Smooth muscle cell (in vitro differentiated cells): ENCODE results near the gene PTPRG. TPM values are rescaled to one million over a fixed set of nuclear protein-coding genes. Genes with fewer than 3 reads are reported as not detected.

Source experiments
- DNase-seq: peaks from one replicate; lab custom pipeline; 2025; ENCODE audit not compliant: unreplicated experiment; lab: John Stamatoyannopoulos, UW
- H2AFZ ChIP-seq: fragments of 200-600 bp; sonication (generic); 2 replicates; pipeline ENCODE4 v1.6.0; 2016; ENCODE audit warnings: antibody characterized with exemption, low read depth, mild to moderate bottlenecking
- H3F3A ChIP-seq: fragments of 200-600 bp; sonication (generic); 2 replicates; pipeline ENCODE4 v1.6.0; 2017; ENCODE audit warnings: antibody characterized with exemption, low read depth
- H3K27ac ChIP-seq: fragments of 200-600 bp; sonication (generic); 2 replicates; pipeline ENCODE4 v1.5.1; 2016; ENCODE audit warnings: low read depth, mild to moderate bottlenecking
- H3K27me3 ChIP-seq: fragments of 200-600 bp; sonication (generic); 2 replicates; pipeline ENCODE4 v1.6.1; 2016; ENCODE audit warnings: low read depth, mild to moderate bottlenecking
- H3K36me3 ChIP-seq: fragments of 200-600 bp; sonication (generic); 2 replicates; pipeline ENCODE4 v1.5.1; 2016; ENCODE audit warnings: low read depth
- H3K4me1 ChIP-seq: fragments of 200-600 bp; sonication (generic); 2 replicates; pipeline ENCODE4 v1.5.1; 2016; ENCODE audit warnings: low read depth
- H3K4me2 ChIP-seq: fragments of 200-600 bp; sonication (generic); 2 replicates; pipeline ENCODE4 v1.6.0; 2016; ENCODE audit warnings: mild to moderate bottlenecking
- H3K4me3 ChIP-seq: fragments of 200-600 bp; sonication (generic); 2 replicates; pipeline ENCODE4 v1.5.1; 2016; ENCODE audit warnings: mild to moderate bottlenecking
- H3K79me2 ChIP-seq: fragments of 200-600 bp; sonication (generic); 2 replicates; pipeline ENCODE4 v1.6.0; 2016; ENCODE audit warnings: low read depth, mild to moderate bottlenecking
- H3K9ac ChIP-seq: fragments of 200-600 bp; sonication (generic); 2 replicates; pipeline ENCODE4 v1.6.0; 2016; ENCODE audit warnings: low read depth
- H3K9me3 ChIP-seq: fragments of 200-600 bp; sonication (generic); replicated peaks from 2 replicates; pipeline ENCODE4 v1.5.1; 2016; ENCODE audit warnings: low read depth
- H4K20me1 ChIP-seq: fragments of 200-600 bp; sonication (generic); 2 replicates; pipeline ENCODE4 v1.6.0; 2016; ENCODE audit warnings: low read depth
- WGBS: methylation state at CpG from one replicate; pipeline ENCODE4 v1.1.7; 2016; ENCODE audit warnings: low lambda C conversion rate; 5-methylcytosine and 5-hydroxymethylcytosine counted together
- polyA plus RNA-seq: library from polyadenylated mRNA; unstranded; fragments of >200 nt; fragmentation: Nextera tagmentation; extraction: Ambion mirVana; gene quantifications from 2 replicates; pipeline ENCODE4 v1.2.1, GENCODE V29; 2016
- total RNA-seq: library from RNA; depleted of rRNA; stranded (reverse); fragments of >200 nt; gene quantifications from 2 replicates; pipeline ENCODE4 v1.2.3, GENCODE V29; 2014
- TF ChIP-seq, protein P1 (sequence below): fragments of 200-600 bp; sonication (generic); IDR thresholded peaks from 2 replicates; pipeline ENCODE4 v1.5.1; 2017; ENCODE audit warnings: borderline replicate concordance, mild to moderate bottlenecking, antibody characterized with exemption; ENCODE audit not compliant: insufficient read depth, poor library complexity, severe bottlenecking

Gene PTPRG
- total and polyA plus RNA-seq, 2 experiments from 2014 or later: 21.2 to 87.3 TPM

- H3K27ac ChIP-seq: no peak overlapping the region
- 96% methylated on average over 8 of the region's 8 CpGs for WGBS
- no peaks in the 10 kb centered on the region for H3K79me2 ChIP-seq
- H2AFZ ChIP-seq: no peak overlapping the region
- H3K4me1 ChIP-seq: no peaks in the 10 kb centered on the region
- DNase-seq: no peak
- no peaks in the 10 kb centered on the region for H3K9me3 ChIP-seq
- no peak overlapping the region for H3K4me2 ChIP-seq
- TF ChIP-seq, protein P1, sequence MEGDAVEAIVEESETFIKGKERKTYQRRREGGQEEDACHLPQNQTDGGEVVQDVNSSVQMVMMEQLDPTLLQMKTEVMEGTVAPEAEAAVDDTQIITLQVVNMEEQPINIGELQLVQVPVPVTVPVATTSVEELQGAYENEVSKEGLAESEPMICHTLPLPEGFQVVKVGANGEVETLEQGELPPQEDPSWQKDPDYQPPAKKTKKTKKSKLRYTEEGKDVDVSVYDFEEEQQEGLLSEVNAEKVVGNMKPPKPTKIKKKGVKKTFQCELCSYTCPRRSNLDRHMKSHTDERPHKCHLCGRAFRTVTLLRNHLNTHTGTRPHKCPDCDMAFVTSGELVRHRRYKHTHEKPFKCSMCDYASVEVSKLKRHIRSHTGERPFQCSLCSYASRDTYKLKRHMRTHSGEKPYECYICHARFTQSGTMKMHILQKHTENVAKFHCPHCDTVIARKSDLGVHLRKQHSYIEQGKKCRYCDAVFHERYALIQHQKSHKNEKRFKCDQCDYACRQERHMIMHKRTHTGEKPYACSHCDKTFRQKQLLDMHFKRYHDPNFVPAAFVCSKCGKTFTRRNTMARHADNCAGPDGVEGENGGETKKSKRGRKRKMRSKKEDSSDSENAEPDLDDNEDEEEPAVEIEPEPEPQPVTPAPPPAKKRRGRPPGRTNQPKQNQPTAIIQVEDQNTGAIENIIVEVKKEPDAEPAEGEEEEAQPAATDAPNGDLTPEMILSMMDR: no peak
- no peaks in the 10 kb centered on the region for H3K27me3 ChIP-seq
- no peaks in the 10 kb centered on the region for H3K36me3 ChIP-seq
- H3F3A ChIP-seq: no peaks in the 10 kb centered on the region
- H3K4me3 ChIP-seq: no peak overlapping the region
- H3K9ac ChIP-seq: no peak overlapping the region
- H4K20me1 ChIP-seq: no peaks in the 10 kb centered on the region
These were observed 617.6 kb downstream of the PTPRG start for GRCh38 chr3:62178739-62179600.

GRCh38 chr3:62180514-62180913 is 619.1 kb downstream of the PTPRG start:
- H3K4me2 ChIP-seq: no peak overlapping the region
- no peaks in the 10 kb centered on the region for H3K79me2 ChIP-seq
- TF ChIP-seq, protein P1: no peak
- H3K4me1 ChIP-seq: no peaks in the 10 kb centered on the region
- no peaks in the 10 kb centered on the region for H3F3A ChIP-seq
- 95% methylated on average over 5 of the region's 5 CpGs for WGBS
- no peak for DNase-seq
- no peak overlapping the region for H3K9ac ChIP-seq
- H2AFZ ChIP-seq: no peak overlapping the region
- H3K27me3 ChIP-seq: no peaks in the 10 kb centered on the region
- H4K20me1 ChIP-seq: no peaks in the 10 kb centered on the region
- no peaks in the 10 kb centered on the region for H3K9me3 ChIP-seq
- H3K36me3 ChIP-seq: no peaks in the 10 kb centered on the region
- no peak overlapping the region for H3K27ac ChIP-seq
- no peak overlapping the region for H3K4me3 ChIP-seq

DNA sequence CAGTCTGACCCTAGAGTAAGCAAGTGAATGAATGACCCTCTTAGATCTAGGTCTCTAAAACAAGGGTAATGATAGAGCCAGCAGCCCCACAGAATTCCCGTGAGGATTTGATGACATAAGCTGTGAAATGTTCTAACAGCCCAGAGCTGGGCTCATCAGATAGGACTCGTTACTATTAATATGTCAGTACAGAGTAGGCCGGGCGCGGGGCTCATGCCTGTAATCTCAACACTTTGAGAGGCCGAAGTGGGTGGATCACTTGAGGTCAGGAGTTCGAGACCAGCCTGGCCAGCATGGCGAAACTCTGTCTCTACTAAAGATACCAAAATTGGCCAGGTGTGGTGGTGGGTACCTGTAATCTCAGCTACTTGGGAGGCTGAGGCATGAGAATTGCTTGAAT is 621.7 kb downstream of the PTPRG start:
- Histone ChIP-seq H3K27me3 (no peaks in the 10 kb centered on the region), H3K9ac (no peak overlapping the region), H3K79me2 (no peaks in the 10 kb centered on the region), H4K20me1 (no peaks in the 10 kb centered on the region), H2AFZ (no peak overlapping the region), H3K9me3 (no peaks in the 10 kb centered on the region), H3K27ac (no peak overlapping the region), H3K4me3 (no peak overlapping the region), H3K36me3 (no peaks in the 10 kb centered on the region), H3F3A (peaks cover 7% of the 10 kb centered on the region), H3K4me2 (no peak overlapping the region), H3K4me1 (no peaks in the 10 kb centered on the region)
- DNase-seq: no peak
- WGBS: 91% methylated on average over 8 of the region's 8 CpGs
- TF ChIP-seq, protein P1: no peak

DNA sequence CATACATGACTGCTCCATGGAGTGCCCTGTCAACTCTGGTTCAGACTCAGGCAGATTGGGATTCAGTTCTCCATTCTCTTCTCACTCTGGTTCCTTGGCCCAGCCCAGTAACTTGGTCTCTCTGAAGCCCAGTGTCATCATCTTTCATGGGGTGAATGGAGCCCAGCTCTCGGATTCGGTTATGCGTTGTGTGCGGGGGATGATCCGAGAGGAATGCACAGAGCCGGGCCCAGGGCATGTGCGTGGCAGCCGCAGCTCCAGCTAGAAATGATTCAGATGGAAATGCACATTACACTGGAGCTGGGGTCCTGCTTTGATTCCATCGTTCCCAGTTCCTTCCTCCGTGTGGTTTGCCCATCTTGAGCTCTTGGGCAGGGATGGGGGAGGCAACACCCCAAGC is 622.6 kb downstream of the PTPRG start:
- no peaks in the 10 kb centered on the region for H3K79me2 ChIP-seq
- H3K4me1 ChIP-seq: no peaks in the 10 kb centered on the region
- H2AFZ ChIP-seq: no peak overlapping the region
- no peaks in the 10 kb centered on the region for H3K9me3 ChIP-seq
- H3K4me3 ChIP-seq: no peak overlapping the region
- no peak overlapping the region for H3K9ac ChIP-seq
- peaks cover 7% of the 10 kb centered on the region for H3F3A ChIP-seq
- no peak overlapping the region for H3K4me2 ChIP-seq
- 97% methylated on average over 10 of the region's 10 CpGs for WGBS
- H3K36me3 ChIP-seq: no peaks in the 10 kb centered on the region
- TF ChIP-seq, protein P1: no peak
- no peaks in the 10 kb centered on the region for H3K27me3 ChIP-seq
- no peak for DNase-seq
- no peaks in the 10 kb centered on the region for H4K20me1 ChIP-seq
- no peak overlapping the region for H3K27ac ChIP-seq
